Neural cell (in vitro differentiated cells): ENCODE data around the gene GDPD3. TPM values are rescaled to one million over a fixed set of nuclear protein-coding genes. Genes with fewer than 3 reads are reported as not detected.

Experiments used
- H2AFZ ChIP-seq: fragments of 200-600, 300-800 bp; sonication (generic), shearing (Covaris generic); 2 replicates; pipeline ENCODE4 v1.6.0; 2014; ENCODE audit warnings: low read depth, mild to moderate bottlenecking, antibody characterized with exemption, low read length, moderate library complexity
- H3F3A ChIP-seq: fragments of 200-600 bp; shearing (Covaris generic); 2 replicates; pipeline ENCODE4 v1.6.1; 2016; ENCODE audit warnings: mild to moderate bottlenecking, moderate library complexity, mixed read lengths, antibody characterized with exemption, low read length; ENCODE audit not compliant: insufficient read depth, poor library complexity, severe bottlenecking
- H3K27ac ChIP-seq: fragments of 200-600, 300-800 bp; sonication (generic), shearing (Covaris generic); 2 replicates; pipeline ENCODE4 v1.5.1; 2014; ENCODE audit warnings: mild to moderate bottlenecking, low read length, moderate library complexity
- H3K27me3 ChIP-seq: fragments of 300-800, 200-600 bp; sonication (generic), shearing (Covaris generic); 2 replicates; pipeline ENCODE4 v1.6.0; 2014; ENCODE audit warnings: mild to moderate bottlenecking, low read depth, low read length, moderate library complexity; ENCODE audit not compliant: insufficient read depth
- H3K36me3 ChIP-seq: fragments of 300-800, 200-600 bp; sonication (generic), shearing (Covaris generic); 2 replicates; pipeline ENCODE4 v1.5.1; 2014; ENCODE audit warnings: mild to moderate bottlenecking, antibody characterized with exemption, low read length, moderate library complexity; ENCODE audit not compliant: insufficient read depth
- H3K4me2 ChIP-seq: fragments of 300-800, 200-600 bp; sonication (generic), shearing (Covaris generic); 2 replicates; pipeline ENCODE4 v1.6.0; 2014; ENCODE audit warnings: mild to moderate bottlenecking, low read length
- H3K4me3 ChIP-seq: fragments of 300-800, 200-600 bp; sonication (generic), shearing (Covaris generic); 2 replicates; pipeline ENCODE4 v1.5.1; 2014; ENCODE audit warnings: mild to moderate bottlenecking, low read length, moderate library complexity
- H3K79me2 ChIP-seq: fragments of 200-600 bp; shearing (Covaris generic); replicated peaks from 2 replicates; pipeline ENCODE4 v1.6.0; 2014; ENCODE audit warnings: mild to moderate bottlenecking, low read length, moderate library complexity; ENCODE audit not compliant: insufficient read depth
- H3K9ac ChIP-seq: fragments of 300-800, 200-600 bp; sonication (generic), shearing (Covaris generic); 2 replicates; pipeline ENCODE4 v1.6.1; 2016; ENCODE audit warnings: mild to moderate bottlenecking, low read length, mixed read lengths
- H3K9me2 ChIP-seq: fragments of 200-600 bp; shearing (Covaris generic); 2 replicates; pipeline ENCODE4 v1.6.1; 2016; ENCODE audit warnings: mild to moderate bottlenecking, low read length, mixed read lengths; ENCODE audit not compliant: insufficient read depth
- H3K9me3 ChIP-seq: fragments of 200-600, 300-800 bp; sonication (generic), shearing (Covaris generic); 2 replicates; pipeline ENCODE4 v1.6.1; 2016; ENCODE audit warnings: mild to moderate bottlenecking, mixed run types, low read length, moderate library complexity, mixed read lengths
- H4K20me1 ChIP-seq: fragments of 200-600 bp; shearing (Covaris generic); 2 replicates; pipeline ENCODE4 v1.6.1; 2016; ENCODE audit warnings: mild to moderate bottlenecking, mixed run types; ENCODE audit not compliant: insufficient read depth
- EP300 ChIP-seq: fragments of 450-650 bp; conservative IDR thresholded peaks from 2 replicates; pipeline ENCODE4 v1.6.1; 2014; ENCODE audit warnings: antibody characterized with exemption, mild to moderate bottlenecking, moderate library complexity; ENCODE audit not compliant: poor library complexity, severe bottlenecking
- EZH2 ChIP-seq: fragments of 200-600, 300-800 bp; shearing (Covaris generic), sonication (generic); IDR thresholded peaks from 2 replicates; pipeline ENCODE4 v1.6.1; 2014; ENCODE audit warnings: antibody characterized with exemption, low read length, borderline replicate concordance, mild to moderate bottlenecking; ENCODE audit not compliant: insufficient read depth, poor library complexity, severe bottlenecking
- MXI1 ChIP-seq: fragments of 450-650 bp; conservative IDR thresholded peaks from 2 replicates; pipeline ENCODE4 v1.6.1; 2014; ENCODE audit warnings: antibody characterized with exemption, mild to moderate bottlenecking; ENCODE audit not compliant: poor library complexity, severe bottlenecking
- POLR2AphosphoS5 ChIP-seq: IDR thresholded peaks from 2 replicates; pipeline ENCODE4 v1.6.1; 2012
- RAD21 ChIP-seq: fragments of 450-650 bp; conservative IDR thresholded peaks from 2 replicates; pipeline ENCODE4 v1.6.1; 2014; ENCODE audit warnings: antibody characterized with exemption, mild to moderate bottlenecking, moderate library complexity
- SMC3 ChIP-seq: fragments of 450-650 bp; conservative IDR thresholded peaks from 2 replicates; pipeline ENCODE4 v1.6.1; 2014; ENCODE audit warnings: antibody characterized with exemption, mild to moderate bottlenecking, moderate library complexity; ENCODE audit not compliant: poor library complexity
- TAF1 ChIP-seq: IDR thresholded peaks from 2 replicates; pipeline ENCODE4 v1.6.1; 2012; ENCODE audit warnings: low read depth
- polyA plus RNA-seq: library from polyadenylated mRNA; depleted of rRNA; stranded (reverse); fragments of >200 nt; gene quantifications from 2 replicates; pipeline ENCODE4 v1.2.3, GENCODE V29; 2014
- TF ChIP-seq, protein P1 (sequence below): IDR thresholded peaks from 2 replicates; pipeline ENCODE4 v1.6.1; 2012; ENCODE audit warnings: borderline replicate concordance
- TF ChIP-seq, protein P2 (sequence below): fragments of 450-650 bp; IDR thresholded peaks from 2 replicates; pipeline ENCODE4 v1.5.1; 2014; ENCODE audit warnings: antibody characterized with exemption, mild to moderate bottlenecking, moderate library complexity; ENCODE audit not compliant: poor library complexity, severe bottlenecking

GDPD3 gene
- polyA plus RNA-seq, 1 donor from 2014 or later, result 2.7 TPM

DNA sequence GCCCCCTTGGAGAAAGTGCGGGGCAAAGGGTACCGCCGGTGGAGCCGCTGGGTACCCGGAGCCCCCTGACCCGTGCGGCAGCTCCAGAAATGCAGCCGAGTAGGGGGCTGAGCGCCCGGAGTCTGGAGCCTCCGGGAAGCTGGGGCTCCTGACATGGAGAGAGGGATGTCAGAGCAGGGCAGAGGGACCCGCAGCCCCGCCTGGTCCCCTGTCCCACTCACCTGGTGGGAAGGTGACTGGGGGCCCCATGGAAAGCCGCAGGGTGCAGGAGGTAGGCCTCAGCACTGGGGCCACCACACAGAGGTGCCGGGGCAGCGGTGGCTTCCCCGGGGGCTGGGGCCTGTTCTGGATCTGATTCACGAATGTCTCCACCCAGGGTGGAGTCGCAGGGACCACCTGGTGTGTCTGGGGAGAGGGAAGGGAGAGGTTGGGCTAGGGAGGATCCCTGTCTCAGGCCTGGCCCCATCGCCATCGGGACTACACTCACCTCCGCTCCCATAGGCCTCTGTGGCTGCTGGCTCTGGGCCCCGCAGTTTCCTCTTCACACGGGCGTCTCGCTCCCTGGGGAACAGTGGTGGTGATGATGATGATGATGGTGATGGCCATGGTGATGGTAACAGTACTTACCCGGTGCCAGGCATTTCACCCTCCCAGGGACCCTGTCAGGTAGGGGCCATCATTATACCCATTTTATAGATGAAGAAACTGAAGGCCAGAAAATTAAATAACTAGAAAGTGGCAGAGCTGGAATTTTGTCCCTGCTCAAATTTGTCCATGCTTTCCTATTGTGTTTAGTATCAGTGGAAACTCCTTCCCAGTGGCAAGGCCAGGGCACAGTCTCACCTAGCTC, 26.8 kb downstream of the GDPD3 start:
- TF ChIP-seq EZH2 (no peak), TAF1 (no peak), RAD21 (no peak), POLR2AphosphoS5 (no peak), SMC3 (no peak)
- TF ChIP-seq, protein P1, sequence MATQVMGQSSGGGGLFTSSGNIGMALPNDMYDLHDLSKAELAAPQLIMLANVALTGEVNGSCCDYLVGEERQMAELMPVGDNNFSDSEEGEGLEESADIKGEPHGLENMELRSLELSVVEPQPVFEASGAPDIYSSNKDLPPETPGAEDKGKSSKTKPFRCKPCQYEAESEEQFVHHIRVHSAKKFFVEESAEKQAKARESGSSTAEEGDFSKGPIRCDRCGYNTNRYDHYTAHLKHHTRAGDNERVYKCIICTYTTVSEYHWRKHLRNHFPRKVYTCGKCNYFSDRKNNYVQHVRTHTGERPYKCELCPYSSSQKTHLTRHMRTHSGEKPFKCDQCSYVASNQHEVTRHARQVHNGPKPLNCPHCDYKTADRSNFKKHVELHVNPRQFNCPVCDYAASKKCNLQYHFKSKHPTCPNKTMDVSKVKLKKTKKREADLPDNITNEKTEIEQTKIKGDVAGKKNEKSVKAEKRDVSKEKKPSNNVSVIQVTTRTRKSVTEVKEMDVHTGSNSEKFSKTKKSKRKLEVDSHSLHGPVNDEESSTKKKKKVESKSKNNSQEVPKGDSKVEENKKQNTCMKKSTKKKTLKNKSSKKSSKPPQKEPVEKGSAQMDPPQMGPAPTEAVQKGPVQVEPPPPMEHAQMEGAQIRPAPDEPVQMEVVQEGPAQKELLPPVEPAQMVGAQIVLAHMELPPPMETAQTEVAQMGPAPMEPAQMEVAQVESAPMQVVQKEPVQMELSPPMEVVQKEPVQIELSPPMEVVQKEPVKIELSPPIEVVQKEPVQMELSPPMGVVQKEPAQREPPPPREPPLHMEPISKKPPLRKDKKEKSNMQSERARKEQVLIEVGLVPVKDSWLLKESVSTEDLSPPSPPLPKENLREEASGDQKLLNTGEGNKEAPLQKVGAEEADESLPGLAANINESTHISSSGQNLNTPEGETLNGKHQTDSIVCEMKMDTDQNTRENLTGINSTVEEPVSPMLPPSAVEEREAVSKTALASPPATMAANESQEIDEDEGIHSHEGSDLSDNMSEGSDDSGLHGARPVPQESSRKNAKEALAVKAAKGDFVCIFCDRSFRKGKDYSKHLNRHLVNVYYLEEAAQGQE, result no peak
- Histone ChIP-seq H3K36me3 (peaks cover 5% of the 10 kb centered on the region), H3K4me2 (no peak overlapping the region)

DNA sequence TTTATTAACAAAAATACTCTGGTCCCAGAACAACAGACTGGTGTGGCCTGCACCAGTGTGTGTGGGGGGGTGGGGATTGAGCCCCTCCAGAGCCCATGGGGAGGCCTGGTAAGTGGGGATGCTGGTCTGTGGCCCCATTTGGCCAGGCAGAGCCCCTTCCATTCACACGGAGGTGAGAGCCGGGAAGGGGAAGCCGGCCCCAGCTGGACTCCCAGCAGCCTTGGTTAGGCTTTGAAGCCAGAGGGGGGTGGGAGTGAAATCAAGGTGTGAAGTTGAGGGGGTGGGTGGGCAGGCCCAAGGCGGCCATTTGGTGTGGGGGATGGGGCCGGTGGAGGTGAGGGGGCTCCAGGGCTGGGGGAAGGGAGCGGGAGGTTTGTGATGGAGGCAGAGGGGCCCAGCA, 27.5 kb downstream of the GDPD3 start:
- Histone ChIP-seq H3K27me3 (no peaks in the 10 kb centered on the region), H3F3A (no peaks in the 10 kb centered on the region), H3K79me2 (no peaks in the 10 kb centered on the region), H3K27ac (no peak overlapping the region), H3K9ac (no peak overlapping the region), H3K4me2 (no peak overlapping the region), H2AFZ (no peak overlapping the region), H3K9me3 (no peaks in the 10 kb centered on the region), H3K4me3 (no peak overlapping the region), H4K20me1 (no peaks in the 10 kb centered on the region), H3K36me3 (peaks cover 5% of the 10 kb centered on the region), H3K9me2 (no peaks in the 10 kb centered on the region)
- TF ChIP-seq EP300 (no peak), MXI1 (no peak), RAD21 (no peak), TAF1 (no peak), POLR2AphosphoS5 (no peak), SMC3 (no peak), EZH2 (no peak)
- TF ChIP-seq, protein P2, sequence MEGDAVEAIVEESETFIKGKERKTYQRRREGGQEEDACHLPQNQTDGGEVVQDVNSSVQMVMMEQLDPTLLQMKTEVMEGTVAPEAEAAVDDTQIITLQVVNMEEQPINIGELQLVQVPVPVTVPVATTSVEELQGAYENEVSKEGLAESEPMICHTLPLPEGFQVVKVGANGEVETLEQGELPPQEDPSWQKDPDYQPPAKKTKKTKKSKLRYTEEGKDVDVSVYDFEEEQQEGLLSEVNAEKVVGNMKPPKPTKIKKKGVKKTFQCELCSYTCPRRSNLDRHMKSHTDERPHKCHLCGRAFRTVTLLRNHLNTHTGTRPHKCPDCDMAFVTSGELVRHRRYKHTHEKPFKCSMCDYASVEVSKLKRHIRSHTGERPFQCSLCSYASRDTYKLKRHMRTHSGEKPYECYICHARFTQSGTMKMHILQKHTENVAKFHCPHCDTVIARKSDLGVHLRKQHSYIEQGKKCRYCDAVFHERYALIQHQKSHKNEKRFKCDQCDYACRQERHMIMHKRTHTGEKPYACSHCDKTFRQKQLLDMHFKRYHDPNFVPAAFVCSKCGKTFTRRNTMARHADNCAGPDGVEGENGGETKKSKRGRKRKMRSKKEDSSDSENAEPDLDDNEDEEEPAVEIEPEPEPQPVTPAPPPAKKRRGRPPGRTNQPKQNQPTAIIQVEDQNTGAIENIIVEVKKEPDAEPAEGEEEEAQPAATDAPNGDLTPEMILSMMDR, result no peak
- TF ChIP-seq, protein P1, result no peak

More for the DNA sequence above, 26.8 kb downstream of the GDPD3 start:
- Histone ChIP-seq H3K9ac (no peak overlapping the region), H3K79me2 (no peaks in the 10 kb centered on the region), H3F3A (no peaks in the 10 kb centered on the region), H3K27ac (no peak overlapping the region), H3K4me3 (no peak overlapping the region), H2AFZ (no peak overlapping the region), H4K20me1 (no peaks in the 10 kb centered on the region), H3K9me3 (no peaks in the 10 kb centered on the region), H3K9me2 (no peaks in the 10 kb centered on the region), H3K27me3 (no peaks in the 10 kb centered on the region)
